Mesenchymal stem cell (in vitro differentiated cells and primary cell): ENCODE results near the gene RPL14.
A peak's percentile ranks its signal among the peaks of the same experiment; 100 is the strongest.

Source experiments
- DNase-seq: peaks from one replicate; pipeline ENCODE4 v3.0.0-alpha.2; 2013
- H2AFZ ChIP-seq: one replicate; pipeline ENCODE4 v1.6.1; 2013; ENCODE audit warnings: low read depth, mild to moderate bottlenecking, control low read depth, inconsistent platforms, low read length, moderate library complexity
- H2AK5ac ChIP-seq: 2 replicates; pipeline ENCODE4 v1.6.1; 2013; ENCODE audit warnings: low read length, moderate library complexity, mild to moderate bottlenecking, inconsistent platforms; ENCODE audit not compliant: severe bottlenecking
- H2BK120ac ChIP-seq: one replicate; pipeline ENCODE4 v1.6.1; 2013; ENCODE audit warnings: low read depth, mild to moderate bottlenecking, inconsistent platforms, low read length, moderate library complexity
- H2BK12ac ChIP-seq, 2 experiments: one replicate each; pipeline ENCODE4 v1.6.1; 2013; ENCODE audit warnings: inconsistent platforms in 2 of 2, low read length in 2 of 2, mild to moderate bottlenecking in 2 of 2, moderate library complexity in 2 of 2, control low read depth in 1 of 2
- H2BK15ac ChIP-seq: one replicate; pipeline ENCODE4 v1.6.1; 2013; ENCODE audit warnings: mild to moderate bottlenecking, low read depth, inconsistent platforms; ENCODE audit not compliant: poor library complexity, severe bottlenecking
- H2BK5ac ChIP-seq: 2 replicates; pipeline ENCODE4 v1.6.1; 2013; ENCODE audit warnings: low read depth, mild to moderate bottlenecking, low read length, control low read depth, inconsistent platforms; ENCODE audit not compliant: poor library complexity, severe bottlenecking
- H3K14ac ChIP-seq, 2 experiments: one replicate each; pipeline ENCODE4 v1.6.1; 2013; ENCODE audit warnings: inconsistent platforms in 2 of 2, low read length in 2 of 2, control low read depth in 1 of 2, mild to moderate bottlenecking in 1 of 2, moderate library complexity in 1 of 2
- H3K18ac ChIP-seq, 2 experiments: one replicate each; pipeline ENCODE4 v1.6.1; 2013; ENCODE audit warnings: inconsistent platforms in 2 of 2, low read length in 2 of 2, control low read depth in 1 of 2, low read depth in 1 of 2, mild to moderate bottlenecking in 1 of 2
- H3K23ac ChIP-seq, 2 experiments: one replicate each; pipeline ENCODE4 v1.6.1; 2013; ENCODE audit warnings: inconsistent platforms in 2 of 2, low read length in 2 of 2, mild to moderate bottlenecking in 2 of 2, moderate library complexity in 2 of 2, control low read depth in 1 of 2
- H3K27ac ChIP-seq: 2 replicates; pipeline ENCODE4 v1.5.1; 2013; ENCODE audit warnings: mild to moderate bottlenecking, moderate library complexity, low read length, control low read depth, inconsistent platforms; ENCODE audit not compliant: poor library complexity, severe bottlenecking
- H3K27me3 ChIP-seq, 2 experiments: 2 replicates each; pipeline versions ENCODE4 v1.6.1 to v1.7.0; 2013; ENCODE audit warnings: low read length in 2 of 2, mild to moderate bottlenecking in 2 of 2, moderate library complexity in 2 of 2, control low read depth in 1 of 2, inconsistent platforms in 1 of 2; ENCODE audit not compliant: control insufficient read depth in 1 of 2, insufficient read depth in 1 of 2
- H3K36me3 ChIP-seq, 2 experiments: 2 replicates each; pipeline versions ENCODE4 v1.6.1 to v1.7.0; 2013; ENCODE audit warnings: low read length in 2 of 2, control low read depth in 1 of 2, inconsistent platforms in 1 of 2, low read depth in 1 of 2, mild to moderate bottlenecking in 1 of 2; ENCODE audit not compliant: insufficient read depth in 2 of 2, control insufficient read depth in 1 of 2
- H3K4ac ChIP-seq, 2 experiments: one replicate each; pipeline ENCODE4 v1.6.1; 2013; ENCODE audit warnings: inconsistent platforms in 2 of 2, low read length in 2 of 2, mild to moderate bottlenecking in 2 of 2, moderate library complexity in 2 of 2, control low read depth in 1 of 2, low read depth in 1 of 2
- H3K4me1 ChIP-seq: 2 replicates; pipeline ENCODE4 v1.6.1; 2013; ENCODE audit warnings: low read depth, low read length, control low read depth; ENCODE audit not compliant: control insufficient read depth, insufficient read depth
- H3K4me2 ChIP-seq: 2 replicates; pipeline ENCODE4 v1.6.1; 2013; ENCODE audit warnings: low read length, mild to moderate bottlenecking, inconsistent platforms; ENCODE audit not compliant: poor library complexity, severe bottlenecking
- H3K4me3 ChIP-seq, 2 experiments: 2 replicates each; pipeline versions ENCODE4 v1.5.1 to v1.7.0; 2013; ENCODE audit warnings: low read length in 2 of 2, mild to moderate bottlenecking in 2 of 2, control low read depth in 1 of 2, low read depth in 1 of 2; ENCODE audit not compliant: insufficient read depth in 1 of 2
- H3K79me1 ChIP-seq: replicated peaks from 2 replicates; pipeline ENCODE4 v1.6.1; 2013; ENCODE audit warnings: mild to moderate bottlenecking, control low read depth, low read length, inconsistent platforms; ENCODE audit not compliant: poor library complexity, severe bottlenecking
- H3K9ac ChIP-seq: 2 replicates; pipeline ENCODE4 v1.7.0; 2013; ENCODE audit warnings: mild to moderate bottlenecking, low read length, moderate library complexity
- H3K9me3 ChIP-seq: 2 replicates; pipeline ENCODE4 v1.7.0; 2013; ENCODE audit warnings: mild to moderate bottlenecking, low read length; ENCODE audit not compliant: control insufficient read depth
- H4K8ac ChIP-seq: one replicate; pipeline ENCODE4 v1.6.1; 2013; ENCODE audit warnings: inconsistent platforms, mild to moderate bottlenecking, low read length, moderate library complexity
- H4K91ac ChIP-seq: one replicate; pipeline ENCODE4 v1.6.1; 2013; ENCODE audit warnings: mild to moderate bottlenecking, low read length, inconsistent platforms
- WGBS: methylation state at CpG from one replicate; pipeline ENCODE4 v1.1.7; 2013; ENCODE audit warnings: mixed read lengths; 5-methylcytosine and 5-hydroxymethylcytosine counted together

Gene RPL14

DNA sequence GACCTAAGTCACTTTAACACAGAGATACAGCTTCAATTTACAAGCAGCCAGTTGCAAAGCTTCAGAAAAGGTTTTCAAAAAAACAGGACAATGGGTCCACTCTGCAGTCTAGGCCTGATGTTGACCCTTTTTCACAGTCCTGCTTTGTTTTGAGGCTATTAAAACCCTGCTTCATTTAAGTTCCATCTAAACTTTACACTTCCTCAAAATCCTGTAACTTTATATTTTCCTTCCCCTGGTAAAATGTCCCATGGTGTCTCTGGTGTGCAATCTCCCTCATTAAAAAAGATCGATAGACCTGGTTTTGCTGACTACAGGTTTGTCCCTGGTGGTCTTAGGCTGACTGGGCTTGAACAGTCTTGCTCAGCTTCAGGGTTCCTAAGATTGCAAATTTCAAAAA, 5.1 kb upstream of the RPL14 start:
- Histone ChIP-seq H3K18ac (no peak overlapping the region), H3K4me2 (peak overlapping the region; percentile 72), H3K79me1 (peaks cover 10% of the 10 kb centered on the region), H2AK5ac (no peak overlapping the region), H3K4me3 (peak overlapping the region in 1 of 2 experiments; percentile 84), H3K14ac (no peak overlapping the region), H2BK120ac (no peak overlapping the region), H2BK5ac (no peak overlapping the region), H4K91ac (no peak overlapping the region), H3K9me3 (no peaks in the 10 kb centered on the region), H2AFZ (no peak overlapping the region), H4K8ac (no peak overlapping the region), H3K36me3 (peaks cover 0 to 21% of the 10 kb centered on the region in 2 experiments), H3K4me1 (peaks cover 8% of the 10 kb centered on the region), H3K9ac (peak overlapping the region; percentile 97), H3K27me3 (no peaks in the 10 kb centered on the region), H3K4ac (no peak overlapping the region), H2BK15ac (no peak overlapping the region), H3K23ac (no peak overlapping the region), H3K27ac (no peak overlapping the region), H2BK12ac (no peak overlapping the region)
- whole genome bisulfite sequencing = 100% methylated on average over 1 of the region's 1 CpG
- DNase-seq = no peak

DNA sequence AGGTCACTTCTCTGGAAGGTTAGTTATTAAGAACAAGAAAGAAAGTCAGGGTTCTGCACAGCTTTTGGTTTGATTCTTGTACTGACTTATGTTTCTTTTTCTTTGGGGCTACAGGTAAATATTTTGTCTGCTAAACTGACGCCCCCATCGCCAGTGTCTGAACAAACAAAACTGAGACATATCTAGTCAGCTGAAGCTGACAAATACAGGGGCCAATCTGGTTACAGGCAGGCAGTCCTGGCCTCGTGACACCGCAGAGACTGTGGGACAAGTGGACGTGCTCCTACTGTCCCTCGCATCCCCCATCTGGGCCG, 4.6 kb upstream of the RPL14 start:
- 7% methylated on average over 7 of the region's 7 CpGs for WGBS
- Histone ChIP-seq H3K36me3 (peaks cover 0 to 21% of the 10 kb centered on the region in 2 experiments), H3K14ac (peak overlapping the region in 1 of 2 experiments; percentile 90), H3K9me3 (no peaks in the 10 kb centered on the region), H3K23ac (peak overlapping the region in 1 of 2 experiments; percentile 36), H2BK120ac (peak overlapping the region; percentile 39), H3K18ac (peak overlapping the region; percentile 46 to 86), H3K27ac (peak overlapping the region; percentile 34), H2BK15ac (peak overlapping the region; percentile 0), H2AK5ac (no peak overlapping the region), H4K91ac (peak overlapping the region; percentile 48), H2BK5ac (peak overlapping the region; percentile 19), H3K79me1 (peaks cover 10% of the 10 kb centered on the region), H2AFZ (peak overlapping the region; percentile 49), H2BK12ac (peak overlapping the region in 1 of 2 experiments; percentile 29), H3K4me1 (peaks cover 8% of the 10 kb centered on the region), H3K27me3 (no peaks in the 10 kb centered on the region), H3K4me3 (peak overlapping the region; percentile 62 to 84), H3K9ac (peak overlapping the region; percentile 97), H4K8ac (peak overlapping the region; percentile 61), H3K4ac (peak overlapping the region; percentile 5 to 88), H3K4me2 (peak overlapping the region; percentile 72)
- no peak for DNase-seq

DNA sequence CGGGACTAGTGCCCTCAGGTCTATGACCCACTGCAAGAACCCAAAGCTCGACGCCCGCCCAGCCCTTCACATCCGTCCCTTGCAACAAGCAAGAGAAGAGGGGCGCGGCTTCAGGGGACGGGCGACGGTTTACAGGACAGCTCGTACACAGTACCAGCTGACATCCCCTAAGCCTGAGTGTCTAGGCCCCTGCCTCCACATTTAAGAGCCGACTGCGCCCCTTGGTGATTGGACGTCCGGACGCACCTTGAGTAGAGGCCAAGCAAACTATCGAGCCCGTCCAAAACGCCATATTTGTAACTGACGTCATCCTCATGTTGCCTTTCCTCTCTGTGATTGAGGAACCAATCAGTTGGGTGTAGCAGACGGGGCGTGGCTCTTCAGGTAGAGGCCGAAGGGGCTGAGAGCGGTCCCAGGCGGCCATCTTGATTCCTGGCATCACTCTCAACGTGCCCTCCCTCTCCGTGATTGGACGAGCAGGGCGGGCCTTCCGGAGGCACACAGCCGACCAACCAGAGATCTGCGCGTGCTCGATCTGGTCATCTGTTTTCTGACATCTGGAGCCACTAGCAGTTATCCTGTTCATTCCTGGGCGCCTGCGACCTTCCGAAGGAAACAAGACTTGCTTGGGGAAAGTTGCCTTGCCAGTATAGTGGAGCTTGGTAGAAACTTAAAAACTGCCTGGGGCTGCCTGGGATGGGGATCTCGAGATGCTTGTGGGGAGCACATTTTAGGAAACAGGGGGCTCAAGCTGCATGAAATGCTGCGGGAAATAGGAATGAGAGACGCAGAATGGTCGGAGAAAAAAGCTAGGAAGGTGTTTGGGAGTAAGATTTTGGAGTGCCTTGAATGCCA, 4.0 kb upstream of the RPL14 start:
- H3K9me3 ChIP-seq = no peaks in the 10 kb centered on the region
- peak overlapping the region; percentile 48 to 86 for H3K18ac ChIP-seq
- H2BK12ac ChIP-seq = peak overlapping the region in 1 of 2 experiments; percentile 29
- H3K27me3 ChIP-seq = no peaks in the 10 kb centered on the region
- H3K9ac ChIP-seq = peak overlapping the region; percentile 97
- H3K27ac ChIP-seq = peak overlapping the region; percentile 34
- peak overlapping the region; percentile 72 for H3K4me2 ChIP-seq
- H2BK5ac ChIP-seq = peak overlapping the region; percentile 19
- H2AFZ ChIP-seq = peak overlapping the region; percentile 49
- peak overlapping the region; percentile 5 to 88 for H3K4ac ChIP-seq
- WGBS = under 1% methylated on average over 41 of the region's 41 CpGs
- H2BK120ac ChIP-seq = peak overlapping the region; percentile 39
- peak overlapping the region in 1 of 2 experiments; percentile 36 for H3K23ac ChIP-seq
- H2AK5ac ChIP-seq = no peak overlapping the region
- peak overlapping the region in 1 of 2 experiments; percentile 90 for H3K14ac ChIP-seq
- peak overlapping the region; percentile 0 for H2BK15ac ChIP-seq
- peak overlapping the region; percentile 62 to 84 for H3K4me3 ChIP-seq
- H3K36me3 ChIP-seq = peaks cover 0 to 24% of the 10 kb centered on the region in 2 experiments
- DNase-seq = peak; percentile 99
- peak overlapping the region; percentile 48 for H4K91ac ChIP-seq
- H3K4me1 ChIP-seq = peaks cover 8% of the 10 kb centered on the region
- H4K8ac ChIP-seq = peak overlapping the region; percentile 61
- H3K79me1 ChIP-seq = peaks cover 10% of the 10 kb centered on the region

DNA sequence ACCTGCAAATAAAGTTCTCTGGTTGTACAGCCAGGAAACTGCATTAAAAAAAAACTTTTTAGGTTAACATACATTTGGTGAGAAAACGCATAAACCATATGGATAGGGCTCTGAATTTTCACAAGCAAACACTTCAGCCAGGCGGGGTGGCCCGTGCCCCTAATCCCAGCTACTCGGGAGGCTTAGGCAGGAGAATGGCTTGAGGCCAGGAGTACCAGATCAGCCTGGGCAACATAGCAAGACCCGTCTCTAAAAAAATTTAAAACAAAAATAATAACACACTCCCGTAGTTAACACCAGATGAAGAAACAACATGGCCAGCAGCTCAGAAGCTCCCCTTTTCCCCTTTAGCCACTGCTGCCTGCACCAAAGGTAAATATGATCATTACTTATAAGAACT, 3.2 kb upstream of the RPL14 start:
- no peak overlapping the region for H4K8ac ChIP-seq
- no peaks in the 10 kb centered on the region for H3K9me3 ChIP-seq
- peaks cover 12% of the 10 kb centered on the region for H3K4me1 ChIP-seq
- H3K36me3 ChIP-seq = peaks cover 5 to 33% of the 10 kb centered on the region in 2 experiments
- WGBS = 55% methylated on average over 5 of the region's 6 CpGs
- no peak overlapping the region for H3K27ac ChIP-seq
- H2AK5ac ChIP-seq = no peak overlapping the region
- H2BK5ac ChIP-seq = no peak overlapping the region
- H3K4ac ChIP-seq = no peak overlapping the region
- H2BK120ac ChIP-seq = no peak overlapping the region
- no peak overlapping the region for H2BK12ac ChIP-seq
- peak overlapping the region; percentile 97 for H3K9ac ChIP-seq
- no peak for DNase-seq
- no peak overlapping the region for H4K91ac ChIP-seq
- no peak overlapping the region for H2AFZ ChIP-seq
- no peak overlapping the region for H2BK15ac ChIP-seq
- H3K4me2 ChIP-seq = peak overlapping the region; percentile 69
- no peaks in the 10 kb centered on the region for H3K27me3 ChIP-seq
- H3K18ac ChIP-seq = no peak overlapping the region
- no peak overlapping the region for H3K14ac ChIP-seq
- H3K23ac ChIP-seq = no peak overlapping the region
- H3K4me3 ChIP-seq = peak overlapping the region in 1 of 2 experiments; percentile 84
- peaks cover 10% of the 10 kb centered on the region for H3K79me1 ChIP-seq
